ENCODE results near the gene ACTL8.

ACTL8 gene

GRCh38 chr1:17734609-17735008, 20.5 kb upstream of the ACTL8 start:
- FAIRE-seq, result no peak

GRCh38 chr1:17735348-17735747, 19.8 kb upstream of the ACTL8 start:
- no peak for DNase-seq (ENCODE audit: insufficient read length, low spot score)
- no peak for FAIRE-seq
- no peak for TF ChIP-seq CTCF (IDR thresholded peaks at IDR 0.05; ENCODE audit: insufficient read depth, missing control alignments)

More at GRCh38 chr1:17734609-17735008, 20.5 kb upstream of the ACTL8 start:
- TF ChIP-seq CTCF (IDR thresholded peaks at IDR 0.05; ENCODE audit: insufficient read depth, missing control alignments), result no peak
- no peak for DNase-seq (ENCODE audit: insufficient read length, low spot score)

GRCh38 chr1:17735793-17736192, 19.3 kb upstream of the ACTL8 start:
- no peak for FAIRE-seq
- no peak for DNase-seq (ENCODE audit: insufficient read length, low spot score)
- TF ChIP-seq CTCF (IDR thresholded peaks at IDR 0.05; ENCODE audit: insufficient read depth, missing control alignments), result no peak

- TF ChIP-seq CTCF (IDR thresholded peaks at IDR 0.05; ENCODE audit: insufficient read depth, missing control alignments), result no peak
- no peak for DNase-seq (ENCODE audit: insufficient read length, low spot score)
- no peak for FAIRE-seq
Measured at GRCh38 chr1:17736625-17737024, 18.5 kb upstream of the ACTL8 start.

- DNase-seq (ENCODE audit: insufficient read length, low spot score), result no peak
- FAIRE-seq, result no peak
- no peak for TF ChIP-seq CTCF (IDR thresholded peaks at IDR 0.05; ENCODE audit: insufficient read depth, missing control alignments)
Measured at GRCh38 chr1:17739050-17739449, 16.1 kb upstream of the ACTL8 start.

GRCh38 chr1:17741052-17741451, 14.1 kb upstream of the ACTL8 start:
- DNase-seq (ENCODE audit: insufficient read length, low spot score) (no peak), FAIRE-seq (no peak)
- no peak for TF ChIP-seq CTCF (IDR thresholded peaks at IDR 0.05; ENCODE audit: insufficient read depth, missing control alignments)

GRCh38 chr1:17742583-17742982, 12.6 kb upstream of the ACTL8 start:
- DNase-seq (ENCODE audit: insufficient read length, low spot score) (no peak), FAIRE-seq (no peak)
- TF ChIP-seq CTCF (IDR thresholded peaks at IDR 0.05; ENCODE audit: insufficient read depth, missing control alignments), result no peak

Data from D721Med (cell line).